HCT116 (cell line): Measurements from ENCODE around the gene AMDHD1. TPM values are rescaled to one million over a fixed set of nuclear protein-coding genes. Genes with fewer than 3 reads are reported as not detected.

ENCODE experiments used
- ATAC-seq: fragments of 200-7000 bp; cut with Tn5 transposase; 2 replicates; pipeline ENCODE4 v1.9.1; 2020; ENCODE audit warnings: mild to moderate bottlenecking, moderate library complexity
- BruUV-seq: library from RNA; stranded (reverse); fragments of 400-500 nt; replicated peaks from 2 replicates; lab custom pipeline; 2021; lab: Mats Ljungman, UMichigan
- CTCF ChIA-PET: fragments of 300-600 bp; sonication (Branson Sonifier 250); formaldehyde crosslinking; loops from one replicate; lab custom pipeline; 2021; ENCODE audit warnings: antibody characterized with exemption; lab: Charles Lee
- POLR2A ChIA-PET: fragments of 300-600, 350-600 bp; sonication (Branson Sonifier 250); formaldehyde crosslinking; loops from one replicate; lab custom pipeline; 2021; ENCODE audit warnings: antibody characterized with exemption; lab: Charles Lee
- RAD21 ChIA-PET, 2 experiments: fragments of 300-600 bp; sonication (Branson Sonifier 250); formaldehyde crosslinking; loops; one replicate each; lab custom pipeline; 2023; ENCODE audit warnings: low total read pairs in 2 of 2; ENCODE audit not compliant: uncharacterized antibody in 2 of 2, unreplicated experiment in 2 of 2, low non-redundant PET in 1 of 2; lab: Charles Lee
- DNase-seq: peaks from one replicate; pipeline ENCODE4 v3.0.0-alpha.2; 2010; ENCODE audit warnings: low read depth, low spot score
- H2AFZ ChIP-seq: fragments of 200-600 bp; shearing (Covaris generic), sonication (generic); 2 replicates; pipeline ENCODE4 v1.6.1; 2017; ENCODE audit warnings: low read depth, mixed run types, mixed read lengths, antibody characterized with exemption, low read length; ENCODE audit not compliant: poor library complexity, severe bottlenecking
- H3K27ac ChIP-seq: 2 replicates; pipeline ENCODE4 v1.5.1; 2012; ENCODE audit warnings: low read depth, low read length
- H3K27me3 ChIP-seq: fragments of 200-600 bp; sonication (generic); 2 replicates; pipeline ENCODE4 v1.6.1; 2016; ENCODE audit warnings: mixed run types, low read length, mixed read lengths; ENCODE audit not compliant: insufficient read depth
- H3K36me3 ChIP-seq, 2 experiments: fragments of 200-500 bp in 1 of 2; fragments of 200-600 bp in 1 of 2; sonication (Bioruptor generic) in 1 of 2; sonication (generic) in 1 of 2; 2 replicates each; pipeline versions ENCODE4 v1.5.1 to v1.6.1; 2014 to 2016; ENCODE audit warnings: low read length in 2 of 2, inconsistent platforms in 1 of 2, mixed read lengths in 1 of 2, mixed run types in 1 of 2; ENCODE audit not compliant: insufficient read depth in 2 of 2, control insufficient read depth in 1 of 2
- H3K4me1 ChIP-seq, 2 experiments: fragments of 200-600 bp in 1 of 2; sonication (generic) in 1 of 2; 2 replicates each; pipeline versions ENCODE4 v1.5.1 to v1.6.1; 2012 to 2017; ENCODE audit warnings: low read length in 2 of 2, inconsistent platforms in 1 of 2, mild to moderate bottlenecking in 1 of 2, mixed read lengths in 1 of 2, mixed run types in 1 of 2, moderate library complexity in 1 of 2; ENCODE audit not compliant: insufficient read depth in 2 of 2, control insufficient read depth in 1 of 2
- H3K4me2 ChIP-seq: fragments of 200-600 bp; sonication (generic); 2 replicates; pipeline ENCODE4 v1.6.1; 2017; ENCODE audit warnings: mixed run types, low read length, mixed read lengths
- H3K4me3 ChIP-seq, 2 experiments: fragments of 200-600 bp in 1 of 2; sonication (generic) in 1 of 2; replicated peaks in 1 of 2; 2 replicates each; pipeline ENCODE4 v1.5.1; 2011 to 2016; ENCODE audit warnings: low read length in 2 of 2, control low read depth in 1 of 2, low read depth in 1 of 2, mild to moderate bottlenecking in 1 of 2, mixed read lengths in 1 of 2, mixed run types in 1 of 2
- H3K79me2 ChIP-seq: fragments of 200-600 bp; sonication (generic); 2 replicates; pipeline ENCODE4 v1.6.1; 2017; ENCODE audit warnings: mild to moderate bottlenecking, mixed run types, low read length, moderate library complexity, mixed read lengths; ENCODE audit not compliant: insufficient read depth
- H3K9ac ChIP-seq: fragments of 200-600 bp; sonication (generic); 2 replicates; pipeline ENCODE4 v1.6.1; 2016; ENCODE audit warnings: low read length, mixed read lengths
- H3K9me2 ChIP-seq: fragments of 200-600 bp; sonication (generic), shearing (Covaris generic); 2 replicates; pipeline ENCODE4 v1.6.1; 2017; ENCODE audit warnings: mixed run types, mild to moderate bottlenecking, moderate library complexity; ENCODE audit not compliant: insufficient read depth
- H3K9me3 ChIP-seq, 2 experiments: fragments of 200-500 bp in 1 of 2; fragments of 200-600 bp in 1 of 2; sonication (Bioruptor generic) in 1 of 2; sonication (generic) in 1 of 2; 2 replicates each; pipeline ENCODE4 v1.6.1; 2014 to 2017; ENCODE audit warnings: low read length in 2 of 2, mixed read lengths in 2 of 2, inconsistent platforms in 1 of 2, low read depth in 1 of 2, mild to moderate bottlenecking in 1 of 2, mixed run types in 1 of 2, moderate library complexity in 1 of 2; ENCODE audit not compliant: control insufficient read depth in 1 of 2, insufficient read depth in 1 of 2
- H4K20me1 ChIP-seq: fragments of 200-600 bp; sonication (generic), shearing (Covaris generic); 2 replicates; pipeline ENCODE4 v1.6.1; 2017; ENCODE audit warnings: mixed run types, mild to moderate bottlenecking, moderate library complexity; ENCODE audit not compliant: insufficient read depth
- CBX3 ChIP-seq: IDR thresholded peaks from 2 replicates; pipeline ENCODE4 v1.6.1; 2012; ENCODE audit warnings: low read depth
- CTCF ChIP-seq, 3 experiments: fragments of 200-600 bp in 1 of 3; sonication (generic) in 1 of 3; IDR thresholded peaks in 2 of 3; conservative IDR thresholded peaks in 1 of 3; 2 replicates each; pipeline ENCODE4 v1.5.1; 2012 to 2017; ENCODE audit warnings: low read depth in 2 of 3, low read length in 2 of 3, antibody characterized with exemption in 1 of 3, borderline replicate concordance in 1 of 3, control low read depth in 1 of 3, mild to moderate bottlenecking in 1 of 3, mixed read lengths in 1 of 3, mixed run types in 1 of 3, moderate library complexity in 1 of 3; ENCODE audit not compliant: insufficient read depth in 1 of 3
- ELF1 ChIP-seq: IDR thresholded peaks from 2 replicates; pipeline ENCODE4 v1.6.1; 2012; ENCODE audit warnings: low read depth, borderline replicate concordance
- JUND ChIP-seq: IDR thresholded peaks from 2 replicates; pipeline ENCODE4 v1.6.1; 2012
- MAX ChIP-seq: IDR thresholded peaks from 2 replicates; pipeline ENCODE4 v1.6.1; 2012
- POLR2A ChIP-seq: IDR thresholded peaks from 2 replicates; pipeline ENCODE4 v1.7.0; 2011; ENCODE audit warnings: borderline replicate concordance; ENCODE audit not compliant: insufficient read depth, insufficient read length; ENCODE audit errors: extremely low read depth
- RAD21 ChIP-seq: IDR thresholded peaks from 2 replicates; pipeline ENCODE4 v1.6.1; 2012; ENCODE audit warnings: low read depth, mild to moderate bottlenecking
- SRF ChIP-seq: IDR thresholded peaks from 2 replicates; pipeline ENCODE4 v1.6.1; 2012; ENCODE audit warnings: low read depth
- YY1 ChIP-seq: IDR thresholded peaks from 2 replicates; pipeline ENCODE4 v1.6.1; 2011; ENCODE audit warnings: low read length, low read depth, moderate library complexity, mild to moderate bottlenecking; ENCODE audit not compliant: insufficient replicate concordance; ENCODE audit errors: extremely low read depth
- ZFX ChIP-seq: fragments of 450-650 bp; IDR thresholded peaks from 2 replicates; pipeline ENCODE4 v1.6.1; 2017
- intact Hi-C: fragments of 100-400 bp; cut with micrococcal nuclease; formaldehyde crosslinking; loops from 2 replicates; pipeline ENCODE4 v1.10.0; 2022
- total RNA-seq: library from RNA; stranded (reverse); gene quantifications from one replicate; pipeline ENCODE4 v1.2.1, GENCODE V29; 2021; ENCODE audit not compliant: unreplicated experiment
- TF ChIP-seq, protein P1 (sequence below): IDR thresholded peaks from 2 replicates; pipeline ENCODE4 v1.6.1; 2012
- TF ChIP-seq, protein P2 (sequence below): IDR thresholded peaks from 2 replicates; pipeline ENCODE4 v1.6.1; 2011; ENCODE audit warnings: mild to moderate bottlenecking, low read length, moderate library complexity; ENCODE audit not compliant: insufficient replicate concordance; ENCODE audit errors: extremely low read depth

The AMDHD1 gene
- total RNA-seq, 1 experiment from 2014 or later = 3.0 TPM

- H3K27ac ChIP-seq = no peak overlapping the region
- DNase-seq = peak; percentile 35
- RAD21 ChIA-PET = interaction anchor here (0.6 to 1.0 kb wide), 5 partner anchors 29 to 1853 kb away, joined by 3 to 7 read pairs (median 4); no protein-coding TSS in a partner anchor
- no peak overlapping the region for H3K4me2 ChIP-seq
- no peaks in the 10 kb centered on the region for H3K27me3 ChIP-seq
- intact Hi-C loops = loop anchor here (2.0 kb wide), 1 partner anchor 80 kb away; no protein-coding TSS in a partner anchor
- no peaks in the 10 kb centered on the region for H3K9me3 ChIP-seq
- ATAC-seq = peak; percentile 96
- H4K20me1 ChIP-seq = no peaks in the 10 kb centered on the region
- no peaks in the 10 kb centered on the region for H3K9me2 ChIP-seq
- H3K9ac ChIP-seq = no peak overlapping the region
- no peaks in the 10 kb centered on the region for H3K4me1 ChIP-seq
- POLR2A ChIA-PET = no interaction called here
- CTCF ChIA-PET = interaction anchor here (0.6 to 2.4 kb wide), 19 partner anchors 9 to 518 kb away, joined by 3 to 20 read pairs (median 4); no protein-coding TSS in a partner anchor
- H3K36me3 ChIP-seq = peaks cover 0 to 12% of the 10 kb centered on the region in 2 experiments; a peak in 3 of 4 replicates
- no peaks in the 10 kb centered on the region for H3K79me2 ChIP-seq
- no peak overlapping the region for H3K4me3 ChIP-seq
- no peak overlapping the region for H2AFZ ChIP-seq
- BruUV-seq = no TSS peak
- TF ChIP-seq MAX (no peak), SRF (no peak), RAD21 (peak; percentile 73), CTCF (IDR thresholded peaks at IDR 0.05 in 2 of 3, conservative IDR thresholded peaks at IDR 0.05 in 1 of 3; ENCODE audit: borderline replicate concordance in 1 of 3, insufficient read depth in 1 of 3, low read depth in 2 of 3, low read length in 2 of 3) (peak; percentile 62 to 80 (median 72))
Measured at GRCh38 chr12:95998611-95999286, 55.6 kb downstream of the AMDHD1 start.

DNA sequence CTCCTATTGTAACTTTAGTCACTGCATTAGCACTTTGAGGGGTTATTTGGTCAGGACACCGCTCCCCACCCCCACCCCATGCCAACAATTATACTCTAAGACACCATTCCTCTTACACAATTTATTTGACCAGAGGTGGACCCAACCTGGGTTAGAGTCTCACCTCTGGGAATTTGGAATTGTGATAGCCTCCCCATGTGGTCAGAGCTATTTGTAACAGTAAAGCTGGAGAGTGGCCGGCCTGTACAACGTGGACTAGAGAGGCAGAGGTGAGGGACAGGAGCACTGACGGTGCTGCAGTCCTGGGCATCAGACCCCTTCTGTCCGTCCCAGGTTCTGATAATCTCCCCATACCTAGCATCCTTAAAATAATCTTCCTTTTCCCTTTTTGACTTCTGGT lies 56.4 kb downstream of the AMDHD1 start:
- H3K4me3 ChIP-seq = no peak overlapping the region
- peaks cover 0 to 19% of the 10 kb centered on the region in 2 experiments; a peak in 2 of 4 replicates for H3K36me3 ChIP-seq
- intact Hi-C loops = loop anchor here (2.0 kb wide), 1 partner anchor 81 kb away; no protein-coding TSS in a partner anchor
- BruUV-seq = no TSS peak
- no peaks in the 10 kb centered on the region for H3K79me2 ChIP-seq
- H3K4me2 ChIP-seq = no peak overlapping the region
- CTCF ChIA-PET = interaction anchor here (1.1 to 2.4 kb wide), 4 partner anchors 9 to 151 kb away, joined by 3 to 6 read pairs (median 4); no protein-coding TSS in a partner anchor
- H3K27ac ChIP-seq = no peak overlapping the region
- DNase-seq (no peak), ATAC-seq (no peak)
- H2AFZ ChIP-seq = no peak overlapping the region
- RAD21 ChIA-PET = interaction anchor here in 1 of 2 experiments (0.6 kb wide), 1 partner anchor 23 kb away, joined by 4 read pairs; no protein-coding TSS in a partner anchor
- H4K20me1 ChIP-seq = no peaks in the 10 kb centered on the region
- no peaks in the 10 kb centered on the region for H3K9me2 ChIP-seq
- H3K27me3 ChIP-seq = no peaks in the 10 kb centered on the region
- no peaks in the 10 kb centered on the region for H3K4me1 ChIP-seq
- H3K9me3 ChIP-seq = no peaks in the 10 kb centered on the region
- TF ChIP-seq, protein P1, sequence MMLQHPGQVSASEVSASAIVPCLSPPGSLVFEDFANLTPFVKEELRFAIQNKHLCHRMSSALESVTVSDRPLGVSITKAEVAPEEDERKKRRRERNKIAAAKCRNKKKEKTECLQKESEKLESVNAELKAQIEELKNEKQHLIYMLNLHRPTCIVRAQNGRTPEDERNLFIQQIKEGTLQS = no peak
- TF ChIP-seq CBX3 = no peak
- no peak for TF ChIP-seq ZFX
- TF ChIP-seq, protein P2, sequence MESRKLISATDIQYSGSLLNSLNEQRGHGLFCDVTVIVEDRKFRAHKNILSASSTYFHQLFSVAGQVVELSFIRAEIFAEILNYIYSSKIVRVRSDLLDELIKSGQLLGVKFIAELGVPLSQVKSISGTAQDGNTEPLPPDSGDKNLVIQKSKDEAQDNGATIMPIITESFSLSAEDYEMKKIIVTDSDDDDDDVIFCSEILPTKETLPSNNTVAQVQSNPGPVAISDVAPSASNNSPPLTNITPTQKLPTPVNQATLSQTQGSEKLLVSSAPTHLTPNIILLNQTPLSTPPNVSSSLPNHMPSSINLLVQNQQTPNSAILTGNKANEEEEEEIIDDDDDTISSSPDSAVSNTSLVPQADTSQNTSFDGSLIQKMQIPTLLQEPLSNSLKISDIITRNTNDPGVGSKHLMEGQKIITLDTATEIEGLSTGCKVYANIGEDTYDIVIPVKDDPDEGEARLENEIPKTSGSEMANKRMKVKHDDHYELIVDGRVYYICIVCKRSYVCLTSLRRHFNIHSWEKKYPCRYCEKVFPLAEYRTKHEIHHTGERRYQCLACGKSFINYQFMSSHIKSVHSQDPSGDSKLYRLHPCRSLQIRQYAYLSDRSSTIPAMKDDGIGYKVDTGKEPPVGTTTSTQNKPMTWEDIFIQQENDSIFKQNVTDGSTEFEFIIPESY = no peak
- no peak for TF ChIP-seq ELF1
- no peak for TF ChIP-seq YY1
- TF ChIP-seq SRF = no peak
- TF ChIP-seq POLR2A = no peak
- no peak for TF ChIP-seq JUND
- no peak overlapping the region for H3K9ac ChIP-seq
- POLR2A ChIA-PET = no interaction called here
